Measurements from ENCODE around the gene NRCAM.

DNA sequence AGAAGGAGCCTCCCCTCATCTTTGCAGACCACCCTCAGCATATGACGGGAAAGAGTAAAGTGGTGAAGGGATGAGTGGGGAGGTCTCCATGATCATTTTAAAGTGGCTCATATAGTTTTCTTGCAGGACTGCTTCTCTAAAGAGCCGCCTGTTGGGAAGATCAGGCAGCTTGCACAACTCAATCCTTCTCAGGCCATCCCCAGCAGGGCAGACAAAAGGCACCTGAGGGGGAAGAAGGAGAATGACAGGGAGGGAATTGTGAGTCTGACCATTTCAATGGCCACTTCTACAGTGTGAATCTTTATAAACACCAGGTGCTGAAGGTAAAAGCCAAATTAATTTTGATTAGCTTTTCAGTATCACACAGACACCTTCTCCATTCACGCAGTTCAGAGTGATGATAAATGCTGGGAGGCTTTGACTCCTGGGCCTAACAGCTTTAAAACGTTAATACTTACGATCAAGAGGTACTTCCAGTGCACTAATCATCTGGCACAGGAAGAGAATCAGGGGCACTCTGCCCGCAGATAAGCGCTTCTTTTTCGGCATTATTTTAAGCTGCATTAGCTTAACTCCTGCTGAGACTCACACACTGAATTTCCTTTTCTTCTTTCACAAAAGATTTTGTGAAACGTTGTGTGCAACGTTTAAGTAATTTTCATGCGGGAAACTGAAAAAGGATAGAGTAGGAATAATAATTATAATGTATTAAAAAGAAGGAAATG lies 216.6 kb downstream of the NRCAM start:
- TF ChIP-seq, protein P1, sequence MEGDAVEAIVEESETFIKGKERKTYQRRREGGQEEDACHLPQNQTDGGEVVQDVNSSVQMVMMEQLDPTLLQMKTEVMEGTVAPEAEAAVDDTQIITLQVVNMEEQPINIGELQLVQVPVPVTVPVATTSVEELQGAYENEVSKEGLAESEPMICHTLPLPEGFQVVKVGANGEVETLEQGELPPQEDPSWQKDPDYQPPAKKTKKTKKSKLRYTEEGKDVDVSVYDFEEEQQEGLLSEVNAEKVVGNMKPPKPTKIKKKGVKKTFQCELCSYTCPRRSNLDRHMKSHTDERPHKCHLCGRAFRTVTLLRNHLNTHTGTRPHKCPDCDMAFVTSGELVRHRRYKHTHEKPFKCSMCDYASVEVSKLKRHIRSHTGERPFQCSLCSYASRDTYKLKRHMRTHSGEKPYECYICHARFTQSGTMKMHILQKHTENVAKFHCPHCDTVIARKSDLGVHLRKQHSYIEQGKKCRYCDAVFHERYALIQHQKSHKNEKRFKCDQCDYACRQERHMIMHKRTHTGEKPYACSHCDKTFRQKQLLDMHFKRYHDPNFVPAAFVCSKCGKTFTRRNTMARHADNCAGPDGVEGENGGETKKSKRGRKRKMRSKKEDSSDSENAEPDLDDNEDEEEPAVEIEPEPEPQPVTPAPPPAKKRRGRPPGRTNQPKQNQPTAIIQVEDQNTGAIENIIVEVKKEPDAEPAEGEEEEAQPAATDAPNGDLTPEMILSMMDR (IDR thresholded peaks at IDR 0.05): no peak
- no peak for TF ChIP-seq POLR2AphosphoS5 (IDR thresholded peaks at IDR 0.05)
